ENCODE measurements around the gene CNTNAP1.

DNA sequence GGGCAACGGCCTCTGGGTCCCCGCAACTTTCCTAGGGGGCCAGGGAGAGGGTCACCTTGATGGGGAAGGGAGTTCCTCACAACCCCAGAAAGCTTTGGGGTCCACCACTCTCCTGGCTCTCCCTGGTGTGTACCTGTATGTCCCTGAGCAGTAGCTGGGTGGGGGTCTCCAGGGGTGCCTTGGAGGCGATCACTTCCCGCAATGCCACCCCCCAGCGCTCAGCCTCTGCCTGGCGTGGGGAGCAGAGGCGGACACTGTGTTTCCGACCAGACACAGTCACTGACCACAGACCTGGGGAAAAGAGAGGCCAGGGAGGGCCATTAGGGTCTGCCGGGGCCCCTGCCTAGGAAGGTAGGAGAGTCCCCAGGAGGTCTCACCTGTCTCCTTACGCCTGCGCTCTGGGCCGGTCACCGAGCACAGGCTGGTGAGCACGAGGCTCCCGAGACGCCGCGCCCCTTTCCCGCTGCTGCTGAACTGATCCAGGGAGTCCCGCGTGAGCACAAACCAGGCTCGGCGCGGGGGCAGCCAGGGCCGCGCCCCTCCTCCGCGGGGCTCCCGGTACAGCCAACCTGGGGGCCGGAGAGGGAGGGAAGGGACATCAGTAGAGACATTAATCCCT lies 9.0 kb upstream of the CNTNAP1 start:
- TF ChIP-seq, protein P1, sequence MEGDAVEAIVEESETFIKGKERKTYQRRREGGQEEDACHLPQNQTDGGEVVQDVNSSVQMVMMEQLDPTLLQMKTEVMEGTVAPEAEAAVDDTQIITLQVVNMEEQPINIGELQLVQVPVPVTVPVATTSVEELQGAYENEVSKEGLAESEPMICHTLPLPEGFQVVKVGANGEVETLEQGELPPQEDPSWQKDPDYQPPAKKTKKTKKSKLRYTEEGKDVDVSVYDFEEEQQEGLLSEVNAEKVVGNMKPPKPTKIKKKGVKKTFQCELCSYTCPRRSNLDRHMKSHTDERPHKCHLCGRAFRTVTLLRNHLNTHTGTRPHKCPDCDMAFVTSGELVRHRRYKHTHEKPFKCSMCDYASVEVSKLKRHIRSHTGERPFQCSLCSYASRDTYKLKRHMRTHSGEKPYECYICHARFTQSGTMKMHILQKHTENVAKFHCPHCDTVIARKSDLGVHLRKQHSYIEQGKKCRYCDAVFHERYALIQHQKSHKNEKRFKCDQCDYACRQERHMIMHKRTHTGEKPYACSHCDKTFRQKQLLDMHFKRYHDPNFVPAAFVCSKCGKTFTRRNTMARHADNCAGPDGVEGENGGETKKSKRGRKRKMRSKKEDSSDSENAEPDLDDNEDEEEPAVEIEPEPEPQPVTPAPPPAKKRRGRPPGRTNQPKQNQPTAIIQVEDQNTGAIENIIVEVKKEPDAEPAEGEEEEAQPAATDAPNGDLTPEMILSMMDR (conservative IDR thresholded peaks at IDR 0.05; ENCODE audit: low read length), result no peak
- no peak for TF ChIP-seq EZH2phosphoT487 (IDR thresholded peaks at IDR 0.05; ENCODE audit: borderline replicate concordance)
